HG02763 (cell line): ENCODE results near the gene PNLIPRP3.

Experiments used
- ATAC-seq: cut with Tn5 transposase; IDR thresholded peaks from one replicate; pipeline ENCODE4 v1.9.1; 2021; ENCODE audit warnings: mild to moderate bottlenecking, moderate library complexity; ENCODE audit not compliant: unreplicated experiment

PNLIPRP3 gene

DNA sequence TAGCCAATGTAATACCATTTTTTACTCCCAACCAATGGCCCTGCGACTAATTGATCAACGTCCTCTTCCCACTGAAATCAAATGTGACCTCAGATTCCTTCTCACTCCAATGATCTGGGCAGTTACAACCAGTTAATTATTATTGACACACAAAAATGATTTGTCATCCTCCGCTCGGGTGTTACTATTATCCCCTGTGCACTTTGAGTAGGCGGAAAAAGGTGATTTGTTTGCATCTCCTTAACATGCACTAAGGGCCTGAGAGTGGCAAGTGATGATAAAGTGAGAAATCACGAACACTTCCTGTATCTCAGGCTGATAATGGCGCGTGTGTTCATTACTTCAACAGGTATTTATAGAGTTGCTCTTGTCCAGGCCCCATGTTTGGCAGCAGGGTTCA, 77.1 kb downstream of the PNLIPRP3 start:
- ATAC-seq, result no peak

DNA sequence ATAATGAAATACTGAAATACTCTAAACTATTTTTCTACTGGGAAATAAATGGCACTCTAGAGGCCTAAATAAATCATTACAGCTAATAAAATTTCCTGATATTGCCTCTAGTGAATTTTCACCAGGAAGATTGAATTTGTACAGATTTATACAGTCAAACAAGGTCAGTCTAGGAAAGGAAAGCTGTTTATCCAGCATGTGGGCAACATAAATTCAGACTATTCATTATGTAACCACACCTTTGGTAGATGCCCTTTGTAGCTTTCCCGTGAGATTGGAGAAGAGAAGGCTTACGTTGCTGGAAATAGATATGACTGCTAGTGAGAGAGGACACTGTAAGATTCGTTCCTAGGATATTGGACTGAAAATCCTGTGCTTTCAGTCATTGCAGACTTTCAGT, 82.9 kb downstream of the PNLIPRP3 start:
- no peak for ATAC-seq

DNA sequence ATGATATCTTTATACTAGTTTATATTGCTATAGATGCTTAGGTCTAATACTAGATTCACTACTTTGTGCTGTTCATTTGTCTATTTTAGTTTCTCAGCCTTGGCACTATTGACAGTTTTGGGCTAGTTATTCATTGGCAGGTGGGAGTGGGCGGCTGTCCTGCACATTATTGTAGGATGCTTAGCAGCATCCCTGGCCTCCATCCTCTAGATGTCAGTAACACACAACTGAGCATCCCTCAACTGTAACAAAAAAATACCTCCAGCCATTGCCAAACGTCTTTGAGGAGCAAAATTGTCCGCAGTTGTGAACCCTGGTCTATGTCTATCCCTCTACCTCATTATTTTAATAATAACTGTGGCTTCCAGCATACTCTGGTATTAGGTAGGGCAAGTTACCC, 83.7 kb downstream of the PNLIPRP3 start:
- ATAC-seq, result no peak

DNA sequence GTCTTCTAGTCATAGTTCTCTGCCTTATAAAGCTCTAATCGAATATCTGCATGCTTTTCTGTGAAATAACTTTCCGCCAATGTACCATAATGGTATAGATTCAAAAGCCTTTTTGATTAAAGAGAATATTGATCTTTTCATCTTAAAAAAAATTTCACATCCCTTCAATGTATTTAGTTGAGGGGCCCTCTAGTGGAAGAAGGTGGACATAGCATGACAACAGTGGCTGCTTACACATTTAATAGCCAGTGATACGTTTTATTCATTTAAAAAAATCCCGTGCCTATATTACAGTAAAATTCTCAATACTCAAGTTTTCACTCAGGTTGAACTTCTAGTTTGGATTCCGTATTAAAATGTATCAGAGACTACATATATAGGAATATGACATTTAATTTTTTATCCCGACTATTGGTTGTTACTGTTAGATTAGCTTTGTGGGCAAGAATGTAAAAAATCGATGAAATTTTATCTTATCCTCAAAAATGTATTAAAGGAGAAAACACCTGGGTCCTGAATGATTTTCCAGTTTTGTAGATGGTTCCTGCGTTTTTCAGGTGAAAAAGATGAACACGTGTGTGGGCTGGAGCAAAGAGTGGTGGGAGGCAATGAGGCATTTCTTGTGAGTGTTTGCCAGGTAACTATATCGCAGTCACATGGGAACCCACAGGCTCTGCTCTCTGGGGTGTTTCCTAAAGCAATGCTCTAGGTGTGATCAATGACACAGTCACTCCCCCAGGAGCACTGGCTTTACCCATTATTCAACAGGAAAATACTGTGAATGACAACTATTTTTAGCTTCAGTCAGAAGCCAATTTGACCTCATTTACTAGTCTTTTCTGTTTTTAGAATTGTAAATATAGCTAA, 94.0 kb downstream of the PNLIPRP3 start:
- no peak for ATAC-seq

- no peak for ATAC-seq
Measured at GRCh38 chr10:116522803-116523381, 95.2 kb downstream of the PNLIPRP3 start.

DNA sequence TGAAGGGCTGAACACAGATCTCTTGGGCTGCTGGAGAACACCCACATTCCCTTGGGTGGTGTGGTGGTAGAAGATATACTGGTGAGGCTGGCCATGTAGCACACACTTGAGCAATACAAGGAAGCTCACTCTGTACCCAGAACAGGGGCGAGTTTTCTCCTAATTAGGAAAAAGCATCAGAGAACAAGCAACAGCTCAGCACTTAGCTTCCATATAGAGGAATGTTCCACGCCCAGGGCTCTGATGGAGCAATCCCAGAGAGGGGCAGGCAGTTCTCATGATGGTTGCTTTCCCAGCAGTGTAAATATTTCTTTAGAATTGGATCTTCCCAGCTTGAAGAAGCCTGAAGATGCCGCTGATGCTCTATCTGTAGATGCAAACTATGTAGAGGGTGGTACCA, 97.1 kb downstream of the PNLIPRP3 start:
- ATAC-seq, result no peak

DNA sequence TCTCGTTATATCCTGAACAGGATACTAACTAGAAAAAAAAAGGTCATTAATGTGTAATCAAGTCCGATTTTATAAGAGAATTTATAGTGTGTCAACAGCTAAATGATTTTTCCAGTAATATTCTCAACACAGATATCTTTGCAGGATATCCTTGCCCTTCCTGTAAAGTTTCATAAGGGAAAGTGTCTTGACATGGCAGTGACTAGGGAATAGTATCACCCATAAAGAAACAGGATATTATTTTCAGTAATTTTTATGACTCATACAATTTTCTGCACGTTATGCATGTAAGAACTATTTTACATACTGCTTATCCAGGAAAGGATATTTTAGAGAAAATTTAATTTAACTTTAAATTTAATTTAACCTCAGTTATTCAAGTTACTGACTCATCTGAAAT, 98.6 kb downstream of the PNLIPRP3 start:
- ATAC-seq, result no peak
